Left renal pelvis (tissue), 4 donors: Measurements from ENCODE around the gene MYBPC3. TPM values are rescaled to one million over a fixed set of nuclear protein-coding genes. Genes with fewer than 3 reads are reported as not detected.

Experiments used
- DNase-seq, 4 donors: peaks; one replicate each; pipeline ENCODE4 v3.0.0-alpha.2; 2013; ENCODE audit warnings: low read depth in 4 of 4, low spot score in 3 of 4
- polyA plus RNA-seq, 4 donors: library from polyadenylated mRNA; unstranded; fragments of 120-200 nt; gene quantifications; one replicate each; pipeline ENCODE4 v1.2.1, GENCODE V29; 2013; ENCODE audit not compliant: insufficient read length in 4 of 4

Gene MYBPC3
- polyA plus RNA-seq, 4 donors = 0.03 to 0.14 (median 0.07) TPM; not detected in 1

DNA sequence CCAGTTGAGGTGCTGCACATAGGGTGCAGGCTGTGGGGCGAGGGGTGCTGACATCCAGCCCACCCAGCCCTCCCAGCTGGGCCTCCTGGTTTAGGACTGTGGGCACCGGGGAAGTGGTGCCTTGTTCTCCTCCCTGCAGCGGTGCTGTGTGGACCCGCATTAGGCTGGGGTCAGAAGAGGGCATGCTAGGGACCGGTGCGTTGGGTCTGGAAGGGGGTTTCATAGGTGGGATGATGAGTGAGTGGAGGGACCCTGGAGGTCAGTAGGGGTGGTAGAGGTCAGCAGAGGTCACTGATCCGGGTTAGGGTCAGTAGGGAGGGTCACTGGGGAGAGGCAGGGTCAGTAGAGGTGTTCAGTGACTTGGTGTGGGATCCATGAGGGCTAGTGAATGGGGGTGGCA is 6.7 kb upstream of the MYBPC3 start:
- DNase-seq = no peak

DNA sequence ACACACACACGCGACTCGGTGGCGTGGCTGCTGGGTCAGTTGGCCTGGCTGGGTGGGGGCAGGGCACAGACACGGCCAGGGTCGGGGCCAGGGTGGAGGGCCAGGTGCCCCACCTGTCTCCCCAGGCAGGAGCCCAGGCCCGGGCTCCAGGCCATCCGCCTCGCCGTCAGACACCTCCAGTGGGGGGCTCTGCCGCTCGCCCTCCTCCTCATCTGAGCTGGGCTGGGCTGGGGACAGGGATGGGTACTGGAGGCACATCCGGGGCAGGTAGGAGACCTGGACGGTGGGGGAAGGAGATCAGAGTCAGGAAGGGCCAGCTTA is 6.2 kb upstream of the MYBPC3 start:
- DNase-seq = no peak

DNA sequence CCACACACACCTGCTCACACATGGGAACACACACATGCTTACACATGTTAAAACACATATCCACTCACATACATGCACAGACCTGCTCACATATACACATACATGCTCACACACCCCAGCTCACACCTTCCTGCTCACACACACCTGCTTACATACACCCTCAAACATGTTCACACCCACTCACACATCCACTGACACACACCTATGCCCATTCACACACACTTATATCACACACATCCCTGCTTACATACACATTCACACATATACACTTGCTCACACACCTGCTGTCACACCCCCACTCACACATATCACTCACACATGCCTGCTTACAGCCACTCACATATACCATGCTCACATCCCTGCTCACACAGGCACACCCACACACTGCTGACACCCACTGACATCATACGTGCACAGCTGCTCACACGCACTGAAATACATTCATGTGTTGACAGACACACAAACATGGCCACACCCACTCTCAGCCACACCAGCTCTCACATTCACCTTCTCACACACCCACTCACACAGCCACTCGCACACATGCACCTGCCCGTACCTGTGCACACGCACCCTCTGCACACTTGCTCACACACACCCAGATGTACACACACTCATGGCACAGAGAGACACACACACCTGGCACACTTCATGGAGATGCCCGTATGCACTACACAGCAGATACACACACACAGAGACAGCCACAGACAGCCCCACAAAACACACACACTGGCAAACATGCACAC is 5.7 kb upstream of the MYBPC3 start:
- DNase-seq = no peak

DNA sequence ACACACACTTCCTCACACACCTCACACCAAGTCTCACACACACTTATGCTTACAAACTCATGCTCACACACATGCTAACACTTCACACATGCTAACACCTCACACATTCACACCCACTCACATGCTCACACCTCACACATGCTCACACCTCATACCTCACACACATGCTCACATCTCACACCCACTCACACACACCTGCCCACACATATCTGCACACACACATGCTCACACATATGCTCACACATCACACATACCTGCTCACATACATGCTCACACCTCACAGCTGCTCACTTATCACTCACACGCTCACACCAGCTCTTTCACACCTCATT is 4.5 kb upstream of the MYBPC3 start:
- no peak for DNase-seq

DNA sequence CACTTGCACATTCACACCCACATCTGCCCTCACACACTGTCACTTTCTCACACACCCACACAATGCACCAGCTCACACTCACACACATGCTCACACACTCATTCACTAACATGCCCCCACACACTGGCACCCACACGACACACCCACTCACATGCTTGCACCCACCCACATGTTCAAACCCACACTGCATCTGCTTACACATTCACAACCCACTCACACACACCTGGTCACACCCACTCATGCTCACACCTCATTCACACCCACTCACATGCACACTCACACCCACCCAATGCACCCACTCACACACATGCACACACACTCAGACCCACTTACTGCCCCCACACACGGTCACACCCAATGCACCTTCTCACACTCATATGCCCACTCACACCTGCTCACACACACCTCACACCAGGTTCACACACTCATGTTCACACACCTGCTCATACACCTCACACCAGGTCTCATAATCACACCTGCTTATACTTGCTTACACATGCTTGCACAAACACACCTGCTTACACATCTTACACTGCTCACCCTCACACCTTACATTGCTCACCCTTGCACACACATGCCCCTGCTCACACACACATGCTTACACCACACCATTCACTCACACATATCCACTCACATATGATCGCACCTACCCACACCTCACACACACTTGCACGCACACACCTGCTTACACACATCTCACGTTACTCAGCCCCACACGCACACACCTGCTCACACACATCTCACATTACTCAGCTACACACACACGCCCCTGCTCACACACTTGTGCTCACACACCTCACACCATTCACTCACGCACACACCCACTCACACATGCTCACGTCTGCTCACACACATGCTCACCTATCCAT is 3.9 kb upstream of the MYBPC3 start:
- DNase-seq = no peak

DNA sequence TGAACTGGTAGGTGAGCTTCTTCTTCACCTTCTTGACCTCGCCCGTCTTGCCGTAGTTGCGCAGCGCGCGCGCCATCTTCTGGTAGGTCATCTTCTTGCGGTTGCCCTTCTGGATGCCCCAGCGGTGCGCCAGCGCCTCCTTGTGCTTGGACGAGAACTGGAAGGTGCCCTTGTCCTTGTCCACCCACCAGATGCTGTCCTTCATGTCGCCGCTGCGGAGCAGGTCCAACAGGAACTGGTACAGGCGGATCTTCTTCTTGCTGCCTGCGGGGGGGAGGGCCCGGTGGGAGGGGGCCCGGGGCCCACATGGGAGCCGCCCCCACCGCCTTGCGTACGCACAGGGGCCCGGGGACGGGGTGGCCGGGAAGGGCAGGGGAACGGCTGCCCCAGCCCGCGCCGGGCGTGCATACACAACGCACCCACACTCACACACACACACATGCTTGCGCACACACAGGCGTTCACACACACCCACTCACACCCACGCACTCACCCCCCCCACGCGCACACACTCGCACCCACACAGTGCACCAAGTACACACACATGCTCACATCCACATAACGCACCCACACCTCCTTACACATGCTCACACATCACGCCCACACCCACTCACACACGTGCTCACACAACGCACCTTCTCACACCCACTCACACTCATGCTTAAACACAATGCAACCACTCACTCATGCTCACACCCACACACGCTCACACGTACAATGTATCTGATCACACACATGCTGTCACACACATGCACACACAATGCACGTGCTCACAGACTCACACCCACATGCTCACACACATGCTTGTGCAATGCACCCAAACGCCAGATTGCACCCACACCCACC is 3.0 kb upstream of the MYBPC3 start:
- DNase-seq = peak; percentile 77 to 84 (median 80)

DNA sequence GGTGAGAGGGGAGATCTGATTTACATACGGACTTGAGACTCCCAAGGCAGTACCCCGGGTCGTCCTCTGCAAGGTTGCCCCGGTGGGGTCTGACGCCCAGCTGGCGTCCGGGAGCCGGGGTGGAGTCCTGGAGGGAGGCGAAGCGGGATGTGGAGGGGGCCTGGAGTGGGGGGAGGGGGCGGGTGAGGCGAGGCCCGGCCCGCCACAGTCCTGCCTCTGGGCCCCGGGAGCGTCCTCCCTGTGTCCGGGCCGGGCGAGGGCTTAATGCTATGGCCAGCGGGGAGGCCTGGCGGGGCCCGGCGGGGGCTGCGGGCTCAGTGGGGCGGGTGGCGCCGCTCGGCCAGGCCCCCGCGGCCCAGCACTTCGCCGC is 2.4 kb upstream of the MYBPC3 start:
- DNase-seq = no peak

DNA sequence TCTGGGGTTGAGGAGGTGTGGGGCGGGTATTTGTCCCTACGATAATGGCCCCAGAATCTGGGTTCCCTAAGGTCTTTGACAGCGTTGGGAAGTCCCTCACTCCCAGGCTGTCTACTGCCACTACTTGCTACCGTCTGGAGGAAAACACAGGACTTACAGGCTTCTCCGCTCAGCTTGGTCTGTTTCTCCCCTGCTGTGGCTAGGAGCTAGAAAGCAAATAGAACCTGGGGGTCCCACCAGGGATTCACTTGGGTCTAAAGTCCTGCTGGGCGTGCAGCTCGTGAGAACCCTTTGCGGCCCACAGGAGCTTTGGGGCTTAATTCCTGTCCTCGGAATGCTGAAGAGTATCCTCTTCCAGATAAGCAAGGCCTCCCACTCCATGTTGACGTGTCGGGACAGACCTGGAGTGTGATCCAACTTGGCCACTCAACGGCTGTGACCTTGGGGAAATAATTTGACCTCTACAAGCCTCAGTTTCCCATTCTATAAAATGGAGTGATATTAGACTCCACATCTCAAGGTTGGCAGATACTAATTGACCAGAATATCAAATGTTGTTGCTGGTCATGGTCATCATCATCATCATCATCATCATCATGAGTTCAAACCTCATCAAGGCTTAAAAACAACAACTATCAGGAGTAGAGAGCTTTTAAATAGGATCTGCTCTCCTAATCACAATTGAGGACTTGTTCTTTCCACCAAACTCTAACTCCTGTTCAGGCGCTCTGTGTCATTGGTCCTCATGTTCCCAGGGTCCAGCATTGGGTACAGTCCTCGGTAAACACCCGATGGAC is 1.7 kb upstream of the MYBPC3 start:
- DNase-seq = no peak

DNA sequence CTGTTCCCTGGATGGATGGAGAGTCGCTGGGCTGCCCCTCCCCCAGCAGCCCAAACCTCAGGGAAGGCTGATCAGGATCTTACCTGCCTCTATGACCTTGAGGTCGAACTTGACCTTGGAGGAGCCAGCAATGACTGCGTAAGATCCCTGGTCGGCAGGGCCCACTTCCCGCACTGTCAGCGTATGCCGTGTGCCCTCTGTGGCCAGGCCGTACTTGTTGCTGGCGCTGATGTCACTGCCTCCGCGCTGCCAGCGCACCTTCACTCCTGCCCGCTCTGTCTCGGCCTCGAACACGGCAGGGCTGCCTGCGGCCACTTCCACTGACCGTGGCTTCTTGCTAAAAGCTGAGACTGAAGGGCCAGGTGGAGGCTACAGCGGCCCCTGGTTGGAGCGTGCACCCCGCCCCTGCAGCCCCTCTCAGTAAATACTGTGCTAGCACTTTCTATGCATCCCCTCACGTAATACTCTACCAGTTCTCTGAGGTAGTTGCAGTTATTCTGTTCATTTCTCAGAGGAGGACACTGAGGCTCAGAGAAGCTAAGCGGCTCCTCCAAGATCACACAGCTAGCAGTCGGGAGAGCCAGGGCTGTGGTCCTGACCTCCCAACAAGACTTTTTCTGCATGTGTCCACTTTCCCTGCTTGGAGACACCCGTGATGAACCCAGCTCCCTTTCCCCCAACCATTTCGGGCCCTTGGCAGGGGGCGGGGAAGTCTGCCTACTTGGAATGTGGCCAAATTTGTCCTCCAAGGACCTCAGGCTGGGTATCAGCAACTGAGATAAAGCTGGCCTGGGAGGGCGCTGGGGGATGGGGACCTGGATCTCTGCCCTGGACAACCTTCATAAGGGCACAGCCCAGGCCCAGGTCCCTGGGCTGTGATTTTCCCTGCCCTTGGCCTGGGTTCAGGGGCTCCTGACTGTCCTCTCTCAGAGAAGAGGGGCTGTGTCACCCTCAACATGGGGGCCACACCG is 1.1 kb downstream of the MYBPC3 start:
- DNase-seq = no peak

DNA sequence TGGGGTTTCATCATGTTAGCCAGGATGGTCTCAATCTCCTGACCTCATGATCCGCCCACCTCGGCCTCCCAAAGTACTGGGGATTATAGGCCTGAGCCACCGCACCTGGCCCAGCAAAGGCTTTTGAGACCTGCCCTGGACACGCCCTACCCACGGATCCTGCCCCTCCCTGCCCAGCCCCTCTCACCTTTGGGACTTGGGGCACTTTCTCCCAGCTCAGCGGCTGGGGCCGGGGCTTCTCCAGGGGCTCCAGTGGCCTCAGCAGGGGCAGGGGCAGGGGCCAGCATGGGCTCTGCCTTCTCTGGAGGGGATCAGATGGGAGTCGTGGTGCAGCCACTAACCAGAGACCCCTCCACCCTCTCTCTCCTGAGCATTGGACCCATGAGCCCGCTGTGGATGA is 2.2 kb downstream of the MYBPC3 start:
- no peak for DNase-seq

DNA sequence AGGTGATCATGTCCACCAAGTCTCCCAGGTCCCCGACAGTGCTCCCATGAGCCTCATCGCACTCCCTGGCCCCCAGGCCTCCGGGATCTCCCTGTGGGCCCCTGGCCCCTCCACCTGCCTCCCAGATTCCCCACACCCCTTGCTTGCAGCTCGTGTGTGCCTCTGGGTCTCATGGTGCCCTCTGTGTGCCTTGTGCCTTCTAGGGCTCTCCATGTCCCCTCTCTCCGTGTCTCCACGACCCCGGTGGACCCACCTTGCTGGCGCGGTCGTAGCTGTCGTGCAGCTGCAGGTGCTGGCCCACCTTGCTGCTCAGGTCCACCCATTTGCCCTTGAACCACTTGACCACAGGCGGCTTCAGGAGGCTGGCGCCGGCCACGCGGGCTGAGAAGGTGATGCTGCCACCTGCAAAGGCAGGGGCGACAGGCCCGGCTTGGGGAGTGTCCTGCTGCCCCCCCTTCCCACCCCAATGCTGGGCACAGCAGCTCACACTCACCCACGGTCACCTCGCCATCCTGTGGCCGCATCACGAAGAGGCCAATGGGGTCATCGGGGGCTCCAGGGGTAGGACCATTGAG is 2.9 kb downstream of the MYBPC3 start:
- DNase-seq = no peak

DNA sequence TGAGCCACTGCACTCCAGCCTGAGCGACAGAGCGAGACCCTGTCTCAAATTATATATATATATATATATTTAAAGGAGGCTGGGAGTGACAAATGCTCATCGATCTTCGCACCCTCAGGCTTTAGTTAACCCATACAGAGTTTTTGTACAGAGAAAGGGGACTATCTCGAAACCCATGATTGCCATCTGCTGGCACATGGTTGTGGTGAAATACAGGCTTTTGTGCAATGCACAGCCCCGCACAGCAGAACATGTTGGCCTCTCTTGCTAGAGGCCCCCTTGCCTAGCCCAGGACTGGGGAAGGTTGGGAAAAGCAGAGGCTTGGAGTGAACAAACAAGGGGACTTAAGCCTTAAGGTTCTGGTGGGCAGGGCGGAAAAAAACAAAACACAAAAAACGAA is 3.6 kb downstream of the MYBPC3 start:
- no peak for DNase-seq

DNA sequence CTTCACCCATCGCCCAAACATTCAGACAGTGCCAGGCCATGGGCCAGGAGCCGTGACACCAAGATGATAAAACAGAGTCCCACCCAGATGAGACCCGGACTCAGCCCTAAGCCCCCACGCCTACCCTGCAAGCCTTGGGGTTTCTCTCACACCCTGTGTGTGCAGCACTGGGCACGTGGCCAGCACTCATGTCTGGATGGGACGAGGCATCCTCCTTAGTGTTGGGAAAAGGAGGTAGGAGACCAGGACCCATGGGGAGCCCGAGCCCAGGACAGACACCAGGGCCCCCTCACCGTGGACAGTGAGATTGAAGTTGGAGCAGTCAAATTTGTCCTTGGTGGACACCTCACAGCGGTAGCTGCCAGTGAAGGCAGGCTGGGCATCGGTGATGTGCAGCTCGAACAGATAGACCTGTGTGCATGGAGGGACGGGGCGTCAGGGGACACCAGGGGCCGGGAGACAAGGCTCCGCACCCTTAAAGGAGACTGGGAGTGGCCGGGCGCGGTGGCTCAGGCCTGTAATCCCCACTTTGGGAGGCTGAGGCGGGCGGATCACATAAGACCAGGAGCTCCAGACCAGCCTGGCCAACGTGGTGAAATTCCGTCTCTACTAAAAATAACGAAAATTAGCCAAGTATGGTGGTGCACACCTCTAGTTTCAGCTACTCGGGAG is 4.2 kb downstream of the MYBPC3 start:
- DNase-seq = no peak

DNA sequence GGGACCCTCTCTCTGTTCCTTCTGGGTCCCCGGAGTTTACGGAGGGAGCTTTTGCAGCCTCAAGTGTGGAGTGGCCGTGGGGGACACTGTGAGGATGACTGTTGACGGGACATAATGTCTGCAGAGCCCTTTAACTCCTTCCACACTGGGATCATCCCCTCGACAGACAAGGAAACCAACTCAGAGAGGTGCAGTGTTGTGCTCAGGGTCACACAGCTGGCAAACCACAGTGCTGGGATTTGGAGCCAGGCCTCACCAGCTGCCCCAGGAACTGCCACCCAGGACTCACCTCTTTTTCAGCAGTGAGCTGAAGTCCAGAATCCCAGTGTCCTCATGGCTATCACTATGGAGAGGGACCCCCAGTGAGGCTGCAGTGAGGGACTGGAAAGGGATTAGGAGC is 5.4 kb downstream of the MYBPC3 start:
- DNase-seq = no peak

DNA sequence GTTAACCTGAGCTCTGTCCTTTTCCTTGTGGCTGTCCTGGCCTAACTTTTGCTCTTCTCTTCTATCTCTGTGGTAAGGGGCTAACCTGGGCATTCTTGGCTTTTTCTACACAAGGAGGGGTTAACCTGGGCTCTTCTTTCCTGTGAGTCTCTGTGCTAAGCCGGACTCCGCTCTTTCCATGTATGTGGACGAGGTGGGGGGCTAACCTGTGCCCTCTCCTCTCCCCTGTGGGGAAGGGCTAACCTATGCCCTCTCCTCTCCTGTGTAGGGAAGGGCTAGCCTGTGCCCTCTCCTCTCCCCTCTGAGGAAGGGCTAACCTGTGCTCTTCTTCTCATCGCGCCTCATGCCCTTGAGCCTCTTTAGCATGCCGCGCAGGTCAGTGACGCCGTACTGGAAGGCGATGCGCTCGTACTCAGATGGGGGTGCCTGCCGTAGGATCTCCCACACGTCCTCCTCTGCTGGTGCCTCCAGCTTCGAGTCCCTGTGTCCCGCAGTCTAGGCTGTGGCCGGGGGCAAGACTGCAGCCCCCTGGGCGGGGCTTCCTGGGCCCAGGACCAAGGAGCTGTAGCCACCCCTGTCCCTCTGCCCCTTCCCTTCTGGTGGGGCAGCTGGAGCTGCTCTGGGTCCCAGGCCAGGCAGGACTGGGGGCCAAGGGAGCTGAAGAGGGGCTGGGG is 6.5 kb downstream of the MYBPC3 start:
- DNase-seq = no peak

DNA sequence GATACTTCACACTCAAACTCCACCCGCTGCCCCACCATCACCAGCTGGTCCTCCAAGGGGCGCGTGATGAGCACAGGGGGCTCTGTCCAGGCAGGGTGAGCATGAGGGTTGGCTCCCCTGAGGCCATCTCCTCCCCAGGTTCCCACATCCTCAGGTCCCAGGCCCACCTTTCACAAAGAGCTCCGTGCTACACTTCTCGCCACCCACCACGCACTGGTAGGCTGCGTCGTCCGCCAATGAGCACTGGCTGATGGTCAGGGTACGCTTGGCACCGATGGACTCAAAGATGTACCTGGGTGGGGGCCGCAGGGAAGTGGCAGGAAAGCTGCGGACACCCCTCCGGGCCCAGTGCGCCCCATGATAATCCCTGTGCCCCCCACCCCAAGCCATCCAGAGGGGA is 9.6 kb downstream of the MYBPC3 start:
- DNase-seq = no peak

DNA sequence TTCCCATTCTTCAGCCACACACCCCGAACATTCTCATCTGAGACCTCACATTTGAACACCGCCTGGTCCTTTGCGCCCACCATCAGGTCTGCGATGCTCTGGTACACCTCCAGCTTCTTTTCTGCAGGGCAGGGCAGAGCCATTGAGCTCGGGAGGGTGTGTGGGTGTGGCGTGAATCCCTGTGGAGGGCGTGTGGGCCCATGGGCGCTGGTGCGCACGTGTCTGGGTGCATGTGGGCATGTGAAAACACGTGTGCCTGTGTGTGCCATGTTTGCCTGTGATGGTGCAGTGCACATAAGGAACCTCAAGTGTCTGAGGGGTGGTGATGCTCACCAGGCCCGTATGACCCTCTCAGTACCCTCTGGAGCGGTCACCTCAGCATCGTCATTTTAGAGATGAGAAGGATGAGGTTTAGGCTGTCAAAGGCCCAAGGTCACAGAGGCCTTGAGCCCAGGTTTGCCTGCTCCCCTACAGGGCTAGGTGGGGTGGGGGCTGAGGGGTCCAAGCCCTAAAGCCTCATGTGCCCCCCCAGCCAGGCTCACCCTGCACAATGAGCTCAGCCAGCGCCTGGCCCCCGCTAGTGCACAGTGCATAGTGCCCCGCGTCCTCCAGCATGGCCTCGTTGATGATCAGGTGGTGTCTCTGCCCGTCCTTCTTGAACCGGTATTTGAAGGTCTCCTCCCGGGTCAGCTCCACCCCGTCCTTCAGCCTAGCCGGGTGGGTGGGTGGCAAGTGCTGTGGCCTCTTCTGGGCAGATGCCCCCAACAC is 10.3 kb downstream of the MYBPC3 start:
- DNase-seq = no peak
